Heart left ventricle (tissue), 13 donors: ENCODE data around the gene CBLB.

Experiments used
- POLR2A ChIP-seq, 2 donors: fragments of 450-650 bp; IDR thresholded peaks; one replicate each; pipeline ENCODE4 v1.6.1; 2017; ENCODE audit warnings: antibody characterized with exemption in 2 of 2, mild to moderate bottlenecking in 2 of 2, moderate library complexity in 2 of 2
- TF ChIP-seq, protein P1 (sequence below), 12 donors: fragments of 200-600 bp; sonication (generic) in 4 of 12; IDR thresholded peaks; one replicate each; pipeline versions ENCODE4 v1.5.0 to v1.8.0; 2018 to 2022; ENCODE audit warnings: antibody characterized with exemption in 12 of 12, mild to moderate bottlenecking in 5 of 12
- donor health status: ischemic (EF 13 %, LVEDD 7.1; RV severe dilation, severe dysfunction).
- donor health status: DM: no; HTN: yes; CAD: no.
- donor health status: DM: no; HTN: no; CAD: no.
- donor health status: ischemic (EF 25% LVEDD 6.9; RV normal size, moderate dysfunction).
- donor health status: ischemic (EF 25% LVEDD 5.7; RV mildly dilated, moderate dysfunction).
- donor health status: ischemic (EF 35%, LVEDD 5.7; RV mildly dilated, moderate dysfunction).
- donor health status: nonischemic (EF 11% LVEDD 7.7; RV severe dilation, severe dysfunction).
- donor health status: DM: yes; HTN: yes; CAD: no.
- donor health status: PGD.
- donor health status: ischemic (EF 29% LVEDD 5.4; RV normal size, mild dysfunction).
- donor health status: nonischemic (EF 23%, LVEDD 6.1; RV moderate dilation, normal function).

DNA sequence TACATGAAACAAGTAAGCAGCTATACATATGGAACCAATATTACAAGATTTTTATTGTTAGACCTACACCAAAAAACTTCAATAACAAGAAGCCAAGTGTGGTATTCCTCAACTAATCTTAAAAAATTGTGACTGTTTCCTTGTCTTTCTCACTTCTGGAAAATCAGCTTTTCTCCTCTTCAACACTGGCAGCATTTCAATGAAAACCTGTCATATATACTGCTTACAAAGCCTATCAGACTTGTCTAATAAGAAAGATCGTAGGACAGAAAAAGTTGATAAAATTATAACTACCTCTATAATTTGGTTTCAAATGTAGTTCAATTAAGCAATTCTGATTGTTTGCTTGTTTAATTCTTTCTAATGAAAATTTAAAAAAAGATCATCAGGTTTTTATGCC is 55.1 kb downstream of the CBLB start:
- TF ChIP-seq, protein P1, sequence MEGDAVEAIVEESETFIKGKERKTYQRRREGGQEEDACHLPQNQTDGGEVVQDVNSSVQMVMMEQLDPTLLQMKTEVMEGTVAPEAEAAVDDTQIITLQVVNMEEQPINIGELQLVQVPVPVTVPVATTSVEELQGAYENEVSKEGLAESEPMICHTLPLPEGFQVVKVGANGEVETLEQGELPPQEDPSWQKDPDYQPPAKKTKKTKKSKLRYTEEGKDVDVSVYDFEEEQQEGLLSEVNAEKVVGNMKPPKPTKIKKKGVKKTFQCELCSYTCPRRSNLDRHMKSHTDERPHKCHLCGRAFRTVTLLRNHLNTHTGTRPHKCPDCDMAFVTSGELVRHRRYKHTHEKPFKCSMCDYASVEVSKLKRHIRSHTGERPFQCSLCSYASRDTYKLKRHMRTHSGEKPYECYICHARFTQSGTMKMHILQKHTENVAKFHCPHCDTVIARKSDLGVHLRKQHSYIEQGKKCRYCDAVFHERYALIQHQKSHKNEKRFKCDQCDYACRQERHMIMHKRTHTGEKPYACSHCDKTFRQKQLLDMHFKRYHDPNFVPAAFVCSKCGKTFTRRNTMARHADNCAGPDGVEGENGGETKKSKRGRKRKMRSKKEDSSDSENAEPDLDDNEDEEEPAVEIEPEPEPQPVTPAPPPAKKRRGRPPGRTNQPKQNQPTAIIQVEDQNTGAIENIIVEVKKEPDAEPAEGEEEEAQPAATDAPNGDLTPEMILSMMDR (IDR thresholded peaks at IDR 0.05): no peak
- TF ChIP-seq POLR2A (IDR thresholded peaks at IDR 0.05): no peak
